T-cell (primary cell): Measurements from ENCODE around the gene NUDT3. TPM values are rescaled to one million over a fixed set of nuclear protein-coding genes. Genes with fewer than 3 reads are reported as not detected.

Experiments used
- ATAC-seq, 4 experiments: fragments of 200-7000 bp in 3 of 4; fragments of 150-1000 bp in 1 of 4; cut with Tn5 transposase; replicated peaks in 1 of 4; 1 replicate in 3 of 4; 2 replicates in 1 of 4; pipeline ENCODE4 v1.10.0; 2021; ENCODE audit warnings: moderate library complexity in 3 of 4, mild to moderate bottlenecking in 2 of 4, moderate number of reproducible peaks in 1 of 4
- CTCF ChIA-PET, 2 donors: fragments of 300-600 bp; sonication (Branson Sonifier 250); formaldehyde crosslinking; loops; one replicate each; lab custom pipeline; 2022; ENCODE audit warnings: antibody characterized with exemption in 2 of 2; lab: Charles Lee
- POLR2A ChIA-PET, 2 donors: fragments of 300-600 bp; sonication (Branson Sonifier 250); formaldehyde crosslinking; loops; one replicate each; lab custom pipeline; 2022; ENCODE audit warnings: antibody characterized with exemption in 2 of 2; lab: Charles Lee
- DNase-seq, 35 experiments: peaks; one replicate each; pipeline versions ENCODE4 v3.0.0 to v3.0.0-alpha.2; 2013 to 2023
- H3K27ac ChIP-seq: one replicate; pipeline ENCODE4 v1.5.1; 2013; ENCODE audit warnings: low read length
- H3K27me3 ChIP-seq, 2 experiments: replicated peaks in 1 of 2; 1 replicate in 1 of 2; 2 replicates in 1 of 2; pipeline versions ENCODE4 v1.6.1 to v1.7.0; 2013; ENCODE audit warnings: low read length in 1 of 2, mixed read lengths in 1 of 2; ENCODE audit not compliant: control insufficient read depth in 2 of 2, insufficient read depth in 2 of 2; ENCODE audit errors: extremely low read depth in 1 of 2
- H3K36me3 ChIP-seq, 2 donors: 1 replicate in 1 of 2; 2 replicates in 1 of 2; pipeline versions ENCODE4 v1.6.1 to v1.7.0; 2013; ENCODE audit warnings: low read length in 1 of 2; ENCODE audit not compliant: control insufficient read depth in 2 of 2, insufficient read depth in 1 of 2; ENCODE audit errors: extremely low read depth in 1 of 2
- H3K4me1 ChIP-seq, 2 experiments: 1 replicate in 1 of 2; 2 replicates in 1 of 2; pipeline versions ENCODE4 v1.6.1 to v1.7.0; 2013; ENCODE audit warnings: low read length in 2 of 2, mixed read lengths in 1 of 2; ENCODE audit not compliant: insufficient read depth in 2 of 2, control insufficient read depth in 1 of 2; ENCODE audit errors: extremely low read depth in 1 of 2
- H3K4me3 ChIP-seq, 2 donors: 1 replicate in 1 of 2; 2 replicates in 1 of 2; pipeline versions ENCODE4 v1.5.1 to v1.7.0; 2013; ENCODE audit warnings: mild to moderate bottlenecking in 2 of 2, low read length in 1 of 2, moderate library complexity in 1 of 2; ENCODE audit not compliant: control insufficient read depth in 1 of 2; ENCODE audit errors: extremely low read depth in 1 of 2
- H3K9me3 ChIP-seq: 2 replicates; pipeline ENCODE4 v1.7.0; 2013
- H3K27ac Mint-ChIP-seq, 2 donors: one replicate each; pipeline ENCODE4 v1.8.0; 2020 to 2021; ENCODE audit warnings: mild to moderate bottlenecking in 2 of 2, mixed read lengths in 2 of 2
- H3K27me3 Mint-ChIP-seq, 2 donors: one replicate each; pipeline ENCODE4 v1.8.0; 2021 to 2022; ENCODE audit warnings: mixed read lengths in 2 of 2
- H3K36me3 Mint-ChIP-seq: one replicate; pipeline ENCODE4 v1.8.0; 2021; ENCODE audit warnings: mixed read lengths
- H3K4me1 Mint-ChIP-seq, 3 donors: one replicate each; pipeline ENCODE4 v1.8.0; 2020 to 2022; ENCODE audit warnings: mixed read lengths in 3 of 3, mild to moderate bottlenecking in 1 of 3
- H3K4me3 Mint-ChIP-seq, 3 donors: one replicate each; pipeline ENCODE4 v1.8.0; 2020 to 2022; ENCODE audit warnings: mild to moderate bottlenecking in 3 of 3, mixed read lengths in 3 of 3, moderate library complexity in 3 of 3
- H3K9me3 Mint-ChIP-seq, 3 donors: one replicate each; pipeline ENCODE4 v1.8.0; 2020 to 2022; ENCODE audit warnings: mixed read lengths in 3 of 3
- WGBS: methylation state at CpG from one replicate; pipeline ENCODE4 v1.1.5; 2013; ENCODE audit warnings: missing lambda C conversion rate; ENCODE audit not compliant: insufficient coverage; 5-methylcytosine and 5-hydroxymethylcytosine counted together
- total RNA-seq, 35 experiments: library from RNA in 6 of 35; stranded (reverse) in 6 of 35; fragments of 120-200 nt in 1 of 35; gene quantifications; one replicate each; pipeline versions ENCODE4 v1.2.1 to v1.2.4 and lab custom pipeline; 2013 to 2026

The NUDT3 gene
- total RNA-seq, 5 donors from 2014 or later (not counting 1 experiment from before 2014, with no cell fraction given) = 23.5 to 31.0 (median 28.9) TPM

DNA sequence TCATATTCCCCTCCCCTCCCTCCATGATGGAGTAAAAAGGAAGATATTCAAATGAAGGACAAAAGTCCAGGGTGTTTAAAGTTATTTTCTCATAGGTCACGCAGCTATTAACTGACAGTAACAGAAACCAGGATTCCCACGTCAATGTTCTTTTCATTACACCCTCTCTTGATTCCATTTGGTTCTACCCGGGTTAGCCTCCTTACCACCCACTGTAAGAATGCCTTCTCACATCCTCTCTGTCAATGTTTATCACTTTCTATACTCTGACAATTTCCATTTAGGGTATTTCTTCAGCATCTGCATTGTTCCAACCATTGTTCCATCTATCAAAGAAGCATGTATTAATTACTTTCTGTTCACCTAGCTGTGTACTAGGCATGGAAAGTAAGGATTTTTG lies 52.1 kb downstream of the NUDT3 start:
- Mint-ChIP-seq H3K4me3 (no peak overlapping the region), H3K9me3 (no peaks in the 10 kb centered on the region), H3K27me3 (no peaks in the 10 kb centered on the region), H3K36me3 (peaks cover 23% of the 10 kb centered on the region), H3K27ac (no peak overlapping the region), H3K4me1 (peaks cover 31 to 43% (median 41%) of the 10 kb centered on the region in 3 donors)
- Histone ChIP-seq H3K9me3 (no peaks in the 10 kb centered on the region), H3K27ac (no peak overlapping the region), H3K4me3 (no peak overlapping the region), H3K27me3 (no peaks in the 10 kb centered on the region), H3K4me1 (peaks cover 0 to 7% of the 10 kb centered on the region in 2 experiments), H3K36me3 (no peaks in the 10 kb centered on the region)
- ATAC-seq (no peak), DNase-seq (no peak)
- WGBS = 73% methylated on average over 2 of the region's 3 CpGs
- ChIA-PET CTCF (no interaction called here), POLR2A (no interaction called here)

DNA sequence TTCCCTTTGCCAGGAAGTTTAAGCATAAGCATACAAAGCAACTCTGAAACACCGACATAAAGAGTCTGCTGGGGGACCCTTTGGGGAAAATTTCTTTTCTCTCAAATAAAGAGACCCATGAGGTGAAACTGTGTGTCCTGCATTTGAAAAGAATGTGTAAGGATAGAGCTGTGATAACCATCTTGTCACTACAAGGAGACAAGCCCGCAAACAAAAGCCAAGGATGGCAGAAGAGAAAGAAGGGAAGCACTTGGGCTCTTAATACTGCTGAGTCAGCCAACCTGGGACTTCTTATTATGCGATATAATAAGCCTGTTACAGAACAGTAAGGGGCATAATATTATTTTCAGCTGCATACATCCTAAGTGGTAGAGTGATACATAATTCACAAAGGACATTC lies 52.5 kb downstream of the NUDT3 start:
- Mint-ChIP-seq H3K27ac (no peak overlapping the region), H3K4me3 (no peak overlapping the region), H3K9me3 (no peaks in the 10 kb centered on the region), H3K4me1 (peaks cover 31 to 43% (median 41%) of the 10 kb centered on the region in 3 donors), H3K36me3 (peaks cover 25% of the 10 kb centered on the region), H3K27me3 (no peaks in the 10 kb centered on the region)
- Histone ChIP-seq H3K4me1 (peaks cover 0 to 7% of the 10 kb centered on the region in 2 experiments), H3K4me3 (no peak overlapping the region), H3K27me3 (no peaks in the 10 kb centered on the region), H3K9me3 (no peaks in the 10 kb centered on the region), H3K36me3 (no peaks in the 10 kb centered on the region), H3K27ac (no peak overlapping the region)
- CTCF ChIA-PET = no interaction called here
- WGBS = 86% methylated on average over 1 of the region's 3 CpGs
- DNase-seq (no peak), ATAC-seq (no peak)
- POLR2A ChIA-PET = no interaction called here

- Histone ChIP-seq H3K36me3 (no peaks in the 10 kb centered on the region), H3K27ac (no peak overlapping the region), H3K9me3 (no peaks in the 10 kb centered on the region), H3K4me3 (no peak overlapping the region), H3K4me1 (peaks cover 0 to 7% of the 10 kb centered on the region in 2 experiments), H3K27me3 (no peaks in the 10 kb centered on the region)
- no peak for DNase-seq
- Mint-ChIP-seq H3K9me3 (no peaks in the 10 kb centered on the region), H3K27ac (no peak overlapping the region), H3K27me3 (no peaks in the 10 kb centered on the region), H3K4me3 (no peak overlapping the region), H3K36me3 (peaks cover 29% of the 10 kb centered on the region), H3K4me1 (peaks cover 30 to 41% (median 40%) of the 10 kb centered on the region in 3 donors)
- POLR2A ChIA-PET = no interaction called here
- no CpG with 5 or more reads among the region's 1 CpG for WGBS
- ATAC-seq = no peak
- CTCF ChIA-PET = no interaction called here
These were observed 53.0 kb downstream of the NUDT3 start for GRCh38 chr6:34339432-34339831.

DNA sequence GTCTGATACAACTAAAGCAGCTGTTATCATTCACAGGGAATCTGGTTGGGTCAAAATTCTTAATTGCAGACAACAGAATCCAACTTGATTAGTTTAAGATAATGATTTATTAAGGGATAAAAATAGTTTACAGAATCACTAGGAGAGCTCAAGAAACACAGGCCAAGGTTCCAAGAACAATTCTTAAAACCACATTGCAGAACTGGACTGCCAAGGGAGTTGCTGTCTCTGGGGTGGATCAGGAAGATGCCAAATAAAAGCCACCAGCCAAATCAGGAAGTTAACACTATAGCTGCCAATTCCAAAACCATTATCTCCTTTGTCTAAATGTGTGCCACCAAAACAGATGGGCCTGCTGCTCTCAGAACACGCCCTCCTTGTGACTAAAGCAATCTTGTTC lies 53.7 kb downstream of the NUDT3 start:
- H3K9me3 Mint-ChIP-seq = no peaks in the 10 kb centered on the region
- H3K36me3 Mint-ChIP-seq = peaks cover 26% of the 10 kb centered on the region
- H3K4me1 ChIP-seq = peaks cover 0 to 7% of the 10 kb centered on the region in 2 experiments
- H3K4me3 Mint-ChIP-seq = no peak overlapping the region
- no peaks in the 10 kb centered on the region for H3K36me3 ChIP-seq
- ATAC-seq (no peak), DNase-seq (no peak)
- ChIA-PET CTCF (no interaction called here), POLR2A (no interaction called here)
- no peaks in the 10 kb centered on the region for H3K27me3 Mint-ChIP-seq
- no peaks in the 10 kb centered on the region for H3K9me3 ChIP-seq
- H3K27ac ChIP-seq = no peak overlapping the region
- H3K4me1 Mint-ChIP-seq = peaks cover 25 to 36% (median 35%) of the 10 kb centered on the region in 3 donors
- H3K27ac Mint-ChIP-seq = no peak overlapping the region
- WGBS = no CpG with 5 or more reads among the region's 1 CpG
- no peaks in the 10 kb centered on the region for H3K27me3 ChIP-seq
- H3K4me3 ChIP-seq = no peak overlapping the region

GRCh38 chr6:34338377-34338776 lies 54.1 kb downstream of the NUDT3 start:
- Histone ChIP-seq H3K27ac (no peak overlapping the region), H3K9me3 (no peaks in the 10 kb centered on the region), H3K4me3 (no peak overlapping the region), H3K4me1 (peaks cover 0 to 7% of the 10 kb centered on the region in 2 experiments), H3K36me3 (no peaks in the 10 kb centered on the region), H3K27me3 (no peaks in the 10 kb centered on the region)
- Mint-ChIP-seq H3K36me3 (peaks cover 26% of the 10 kb centered on the region), H3K27me3 (no peaks in the 10 kb centered on the region), H3K9me3 (no peaks in the 10 kb centered on the region), H3K4me3 (no peak overlapping the region), H3K4me1 (peaks cover 25 to 35% (median 34%) of the 10 kb centered on the region in 3 donors), H3K27ac (no peak overlapping the region)
- DNase-seq (no peak), ATAC-seq (no peak)
- no CpG with 5 or more reads among the region's 3 CpGs for WGBS
- CTCF ChIA-PET = no interaction called here
- POLR2A ChIA-PET = no interaction called here

DNA sequence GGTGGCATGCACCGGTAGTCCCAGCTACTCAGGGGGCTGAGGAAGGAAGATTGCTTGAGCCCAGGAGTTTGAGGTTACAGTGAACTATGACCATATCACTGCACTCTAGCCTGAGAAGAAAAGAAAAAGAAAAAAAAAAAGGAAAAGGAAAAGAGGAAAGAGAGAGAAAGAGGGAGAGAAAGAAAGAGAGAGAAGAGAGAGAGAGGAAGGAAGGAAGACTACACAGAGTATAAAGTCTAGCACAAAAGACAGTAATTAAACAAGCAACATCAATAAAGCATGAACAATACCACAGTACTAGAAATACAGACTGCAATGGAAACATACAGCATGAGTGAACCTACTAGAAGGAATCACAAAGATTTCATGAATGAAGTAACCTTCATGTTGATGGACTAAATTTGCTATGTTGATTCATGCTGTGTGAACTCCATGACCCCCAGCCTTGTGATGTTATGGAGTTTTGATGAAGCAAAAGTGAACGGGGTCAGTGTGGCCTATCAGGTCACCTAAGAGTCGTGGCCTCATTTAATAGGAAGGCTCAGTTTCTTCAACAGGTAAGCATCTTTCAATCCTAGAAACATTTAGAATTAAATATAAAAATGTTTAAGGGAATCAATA lies 57.6 kb downstream of the NUDT3 start:
- no peaks in the 10 kb centered on the region for H3K27me3 ChIP-seq
- no peak overlapping the region for H3K27ac ChIP-seq
- peaks cover 0 to 2% of the 10 kb centered on the region in 2 donors for H3K36me3 ChIP-seq
- H3K9me3 Mint-ChIP-seq = no peaks in the 10 kb centered on the region
- H3K27me3 Mint-ChIP-seq = no peaks in the 10 kb centered on the region
- CTCF ChIA-PET = no interaction called here
- no CpG with 5 or more reads among the region's 3 CpGs for WGBS
- no peak overlapping the region for H3K4me3 Mint-ChIP-seq
- POLR2A ChIA-PET = interaction anchor here in 1 of 2 donors (0.6 kb wide), 1 partner anchor 173 kb away, joined by 4 read pairs; no protein-coding TSS in a partner anchor
- H3K27ac Mint-ChIP-seq = no peak overlapping the region
- ATAC-seq = no peak
- no peak overlapping the region for H3K4me3 ChIP-seq
- peaks cover 27 to 33% (median 30%) of the 10 kb centered on the region in 3 donors for H3K4me1 Mint-ChIP-seq
- H3K9me3 ChIP-seq = no peaks in the 10 kb centered on the region
- peaks cover 0 to 9% of the 10 kb centered on the region in 2 experiments for H3K4me1 ChIP-seq
- H3K36me3 Mint-ChIP-seq = peaks cover 33% of the 10 kb centered on the region
- DNase-seq = no peak
